Nephron (organoid): ENCODE results near the gene SCML2.
A peak's percentile ranks its signal among the peaks of the same experiment; 100 is the strongest.

ENCODE experiments used
- H3K27ac Mint-ChIP-seq, 3 experiments: 2 replicates each; pipeline ENCODE4 v1.8.0; 2020; ENCODE audit warnings: mixed read lengths in 3 of 3, mild to moderate bottlenecking in 2 of 3, moderate library complexity in 1 of 3
- H3K27me3 Mint-ChIP-seq: 2 replicates; pipeline ENCODE4 v1.8.0; 2021; ENCODE audit warnings: low read depth, mild to moderate bottlenecking, moderate library complexity, mixed read lengths
- H3K36me3 Mint-ChIP-seq: 2 replicates; pipeline ENCODE4 v1.8.0; 2020; ENCODE audit warnings: low read depth, mixed read lengths
- H3K4me1 Mint-ChIP-seq: 2 replicates; pipeline ENCODE4 v1.8.0; 2020; ENCODE audit warnings: mixed read lengths
- H3K4me3 Mint-ChIP-seq, 3 experiments: 2 replicates each; pipeline ENCODE4 v1.8.0; 2020; ENCODE audit warnings: mild to moderate bottlenecking in 3 of 3, mixed read lengths in 3 of 3, moderate library complexity in 2 of 3
- H3K9me3 Mint-ChIP-seq: 2 replicates; pipeline ENCODE4 v1.8.0; 2020; ENCODE audit warnings: mixed read lengths
- CTCF ChIP-seq, 3 experiments: fragments of 200-600 bp; sonication (generic); IDR thresholded peaks; one replicate each; pipeline ENCODE4 v1.5.0; 2021; ENCODE audit warnings: antibody characterized with exemption in 3 of 3; ENCODE audit not compliant: unreplicated experiment in 3 of 3

SCML2 gene

GRCh38 chrX:18348047-18348446 lies 6.4 kb downstream of the SCML2 start:
- no peak for TF ChIP-seq CTCF (IDR thresholded peaks at IDR 0.05; ENCODE audit: unreplicated experiment in 3 of 3)

GRCh38 chrX:18309401-18309800 lies 45.1 kb downstream of the SCML2 start:
- Mint-ChIP-seq H3K9me3 (peaks cover 35% of the 10 kb centered on the region), H3K27ac (no peak overlapping the region), H3K27me3 (no peaks in the 10 kb centered on the region), H3K36me3 (peaks cover 53% of the 10 kb centered on the region), H3K4me1 (no peaks in the 10 kb centered on the region), H3K4me3 (no peak overlapping the region)
- TF ChIP-seq CTCF (IDR thresholded peaks at IDR 0.05; ENCODE audit: unreplicated experiment in 3 of 3), result no peak

More at GRCh38 chrX:18348047-18348446, 6.4 kb downstream of the SCML2 start:
- no peak overlapping the region for H3K27ac Mint-ChIP-seq
- H3K36me3 Mint-ChIP-seq, result no peaks in the 10 kb centered on the region
- no peak overlapping the region for H3K4me3 Mint-ChIP-seq
- no peaks in the 10 kb centered on the region for H3K9me3 Mint-ChIP-seq
- no peaks in the 10 kb centered on the region for H3K4me1 Mint-ChIP-seq
- H3K27me3 Mint-ChIP-seq, result no peaks in the 10 kb centered on the region

GRCh38 chrX:18297251-18297650 lies 57.2 kb downstream of the SCML2 start:
- Mint-ChIP-seq H3K4me3 (no peak overlapping the region), H3K27ac (no peak overlapping the region), H3K27me3 (no peaks in the 10 kb centered on the region), H3K9me3 (peaks cover 35% of the 10 kb centered on the region), H3K36me3 (peaks cover 42% of the 10 kb centered on the region), H3K4me1 (no peaks in the 10 kb centered on the region)
- no peak for TF ChIP-seq CTCF (IDR thresholded peaks at IDR 0.05; ENCODE audit: unreplicated experiment in 3 of 3)

- Mint-ChIP-seq H3K27ac (no peak overlapping the region), H3K4me3 (no peak overlapping the region), H3K27me3 (no peaks in the 10 kb centered on the region), H3K4me1 (peaks cover 7% of the 10 kb centered on the region), H3K36me3 (peaks cover 34% of the 10 kb centered on the region), H3K9me3 (peaks cover 34% of the 10 kb centered on the region)
- no peak for TF ChIP-seq CTCF (IDR thresholded peaks at IDR 0.05; ENCODE audit: unreplicated experiment in 3 of 3)
These were observed 59.6 kb downstream of the SCML2 start for GRCh38 chrX:18294893-18295292.

- TF ChIP-seq CTCF (IDR thresholded peaks at IDR 0.05; ENCODE audit: unreplicated experiment in 3 of 3), result no peak
- H3K4me1 Mint-ChIP-seq, result peaks cover 13% of the 10 kb centered on the region
- peaks cover 17% of the 10 kb centered on the region for H3K9me3 Mint-ChIP-seq
- no peak overlapping the region for H3K4me3 Mint-ChIP-seq
- no peaks in the 10 kb centered on the region for H3K27me3 Mint-ChIP-seq
- H3K27ac Mint-ChIP-seq, result peak overlapping the region in 1 of 3 experiments; percentile 80
- H3K36me3 Mint-ChIP-seq, result peaks cover 8% of the 10 kb centered on the region
These were observed 63.4 kb downstream of the SCML2 start for GRCh38 chrX:18291006-18291545.

- H3K9me3 Mint-ChIP-seq, result peaks cover 9% of the 10 kb centered on the region
- no peak overlapping the region for H3K4me3 Mint-ChIP-seq
- H3K4me1 Mint-ChIP-seq, result peaks cover 13% of the 10 kb centered on the region
- peaks cover 7% of the 10 kb centered on the region for H3K36me3 Mint-ChIP-seq
- peak overlapping the region in 1 of 3 experiments; percentile 72 for H3K27ac Mint-ChIP-seq
- H3K27me3 Mint-ChIP-seq, result no peaks in the 10 kb centered on the region
- no peak for TF ChIP-seq CTCF (IDR thresholded peaks at IDR 0.05; ENCODE audit: unreplicated experiment in 3 of 3)
These were observed 64.3 kb downstream of the SCML2 start for GRCh38 chrX:18290200-18290599.
